Neural cell (in vitro differentiated cells): Measurements from ENCODE around the gene TSPEAR.

Experiments
- CTCF ChIP-seq: fragments of 450-650 bp; IDR thresholded peaks from 2 replicates; pipeline ENCODE4 v1.5.1; 2014; ENCODE audit warnings: antibody characterized with exemption, mild to moderate bottlenecking, moderate library complexity; ENCODE audit not compliant: poor library complexity, severe bottlenecking
- EP300 ChIP-seq: fragments of 450-650 bp; conservative IDR thresholded peaks from 2 replicates; pipeline ENCODE4 v1.6.1; 2014; ENCODE audit warnings: antibody characterized with exemption, mild to moderate bottlenecking, moderate library complexity; ENCODE audit not compliant: poor library complexity, severe bottlenecking
- EZH2 ChIP-seq: fragments of 200-600, 300-800 bp; shearing (Covaris generic), sonication (generic); IDR thresholded peaks from 2 replicates; pipeline ENCODE4 v1.6.1; 2014; ENCODE audit warnings: antibody characterized with exemption, low read length, borderline replicate concordance, mild to moderate bottlenecking; ENCODE audit not compliant: insufficient read depth, poor library complexity, severe bottlenecking
- MXI1 ChIP-seq: fragments of 450-650 bp; conservative IDR thresholded peaks from 2 replicates; pipeline ENCODE4 v1.6.1; 2014; ENCODE audit warnings: antibody characterized with exemption, mild to moderate bottlenecking; ENCODE audit not compliant: poor library complexity, severe bottlenecking
- POLR2AphosphoS5 ChIP-seq: IDR thresholded peaks from 2 replicates; pipeline ENCODE4 v1.6.1; 2012
- RAD21 ChIP-seq: fragments of 450-650 bp; conservative IDR thresholded peaks from 2 replicates; pipeline ENCODE4 v1.6.1; 2014; ENCODE audit warnings: antibody characterized with exemption, mild to moderate bottlenecking, moderate library complexity
- REST ChIP-seq: IDR thresholded peaks from 2 replicates; pipeline ENCODE4 v1.6.1; 2012; ENCODE audit warnings: borderline replicate concordance
- SMC3 ChIP-seq: fragments of 450-650 bp; conservative IDR thresholded peaks from 2 replicates; pipeline ENCODE4 v1.6.1; 2014; ENCODE audit warnings: antibody characterized with exemption, mild to moderate bottlenecking, moderate library complexity; ENCODE audit not compliant: poor library complexity

- TF ChIP-seq CTCF, result no peak
- no peak for TF ChIP-seq EZH2
- TF ChIP-seq REST, result no peak
- TF ChIP-seq MXI1, result no peak
- TF ChIP-seq POLR2AphosphoS5, result no peak
- no peak for TF ChIP-seq RAD21
- TF ChIP-seq EP300, result no peak
- no peak for TF ChIP-seq SMC3
Measured at GRCh38 chr21:44499631-44500030, 211.7 kb downstream of the TSPEAR start.
